Adrenal gland (tissue), 12 donors: ENCODE data around the gene TMEM163. TPM values are rescaled to one million over a fixed set of nuclear protein-coding genes. Genes with fewer than 3 reads are reported as not detected.

Source experiments
- DNase-seq, 7 donors: peaks; one replicate each; pipeline ENCODE4 v3.0.0-alpha.2; 2019 to 2020
- H3K27ac ChIP-seq, 5 donors: fragments of 200-600 bp; sonication (generic) in 4 of 5; 1 replicate in 3 of 5; 2 replicates in 2 of 5; pipeline versions ENCODE4 v1.5.1 to v1.8.0; 2016 to 2020; ENCODE audit warnings: mild to moderate bottlenecking in 1 of 5
- H3K27me3 ChIP-seq: fragments of 200-600 bp; 2 replicates; pipeline ENCODE4 v1.8.0; 2021
- H3K36me3 ChIP-seq, 2 donors: fragments of 200-600 bp; replicated peaks in 1 of 2; 1 replicate in 1 of 2; 2 replicates in 1 of 2; pipeline versions ENCODE4 v1.5.1 to v1.8.0; 2018 to 2022
- H3K4me1 ChIP-seq, 2 donors: fragments of 200-600 bp; replicated peaks in 1 of 2; 1 replicate in 1 of 2; 2 replicates in 1 of 2; pipeline versions ENCODE4 v1.5.1 to v1.8.0; 2018 to 2021
- H3K4me3 ChIP-seq, 4 donors: fragments of 200-600 bp; sonication (generic) in 3 of 4; one replicate each; pipeline ENCODE4 v1.5.1; 2016 to 2018
- H3K9me3 ChIP-seq, 3 donors: fragments of 200-600 bp; sonication (generic) in 1 of 3; replicated peaks in 1 of 3; 1 replicate in 2 of 3; 2 replicates in 1 of 3; pipeline versions ENCODE4 v1.5.1 to v1.8.0; 2016 to 2021
- CTCF ChIP-seq, 6 experiments: fragments of 450-650 bp in 4 of 6; fragments of 200-600 bp in 2 of 6; sonication (generic) in 1 of 6; IDR thresholded peaks; 1 replicate in 5 of 6; 2 replicates in 1 of 6; pipeline versions ENCODE4 v1.5.1 to v1.8.0; 2016 to 2021; ENCODE audit warnings: antibody characterized with exemption in 6 of 6, mild to moderate bottlenecking in 2 of 6, moderate library complexity in 1 of 6
- POLR2A ChIP-seq, 2 donors: fragments of 450-650 bp; IDR thresholded peaks; one replicate each; pipeline ENCODE4 v1.6.1; 2017; ENCODE audit warnings: antibody characterized with exemption in 2 of 2, mild to moderate bottlenecking in 2 of 2, moderate library complexity in 1 of 2
- WGBS, 4 donors: extraction: QIAGEN DNeasy Blood & Tissue Kit in 2 of 4; methylation state at CpG; one replicate each; pipeline versions ENCODE4 v1.1.5 to v1.1.7; 2013 to 2017; 5-methylcytosine and 5-hydroxymethylcytosine counted together
- intact Hi-C, 2 donors: fragments of 100-400 bp; cut with DNase I; formaldehyde crosslinking; loops; one replicate each; pipeline versions ENCODE4 v1.14.1 to v1.15.0; 2022 to 2023
- polyA plus RNA-seq, 3 donors: library from polyadenylated mRNA; stranded (reverse); fragments of 200-250 nt in 2 of 3; fragments of 350-450 nt in 1 of 3; fragmentation: Illumina TruSeq in 1 of 3; extraction: RNeasy Lipid Tissue Mini Kit (QIAGEN cat#74804) in 1 of 3; gene quantifications; one replicate each; pipeline ENCODE4 v1.2.3, GENCODE V29; 2013 to 2014
- total RNA-seq, 9 donors: library from RNA; depleted of rRNA in 4 of 9; stranded (reverse); fragments of >200 nt in 4 of 9; fragments of 120-200 nt in 1 of 9; fragmentation: NEBNext Ultra II Directional in 1 of 9; extraction: Animal tissue kit (Norgen Biotek cat#: 25700) in 1 of 9; gene quantifications; one replicate each; pipeline versions ENCODE4 v1.1.0 to v1.2.4, GENCODE V29; 2013 to 2023
- donor health status: healthy with polysubstance abuse.
- donor health status: Bipolar disorder and iron deficiency.
- donor health status: DM: yes; HTN: yes; CAD: no.
- donor health status: DM: no; HTN: no; CAD: no.
- donor health status: DM: no; HTN: no; CAD: no.
- donor health status: DM: yes; HTN: yes; CAD: no.

The TMEM163 gene
- total and polyA plus RNA-seq, 12 donors: 3.6 to 21.6 (median 9.5) TPM

GRCh38 chr2:134501476-134502091 is 217.2 kb downstream of the TMEM163 start:
- 86 to 97% (median 91%) methylated on average over 6 of the region's 6 CpGs for WGBS, 4 donors
- H3K27me3 ChIP-seq: no peaks in the 10 kb centered on the region
- H3K4me1 ChIP-seq: no peaks in the 10 kb centered on the region
- H3K4me3 ChIP-seq: no peak overlapping the region
- H3K36me3 ChIP-seq: no peaks in the 10 kb centered on the region
- intact Hi-C loops: no loop called here
- DNase-seq: no peak
- no peak for TF ChIP-seq CTCF (IDR thresholded peaks at IDR 0.05)
- TF ChIP-seq POLR2A (IDR thresholded peaks at IDR 0.05): no peak
- H3K9me3 ChIP-seq: no peaks in the 10 kb centered on the region
- H3K27ac ChIP-seq: no peak overlapping the region

DNA sequence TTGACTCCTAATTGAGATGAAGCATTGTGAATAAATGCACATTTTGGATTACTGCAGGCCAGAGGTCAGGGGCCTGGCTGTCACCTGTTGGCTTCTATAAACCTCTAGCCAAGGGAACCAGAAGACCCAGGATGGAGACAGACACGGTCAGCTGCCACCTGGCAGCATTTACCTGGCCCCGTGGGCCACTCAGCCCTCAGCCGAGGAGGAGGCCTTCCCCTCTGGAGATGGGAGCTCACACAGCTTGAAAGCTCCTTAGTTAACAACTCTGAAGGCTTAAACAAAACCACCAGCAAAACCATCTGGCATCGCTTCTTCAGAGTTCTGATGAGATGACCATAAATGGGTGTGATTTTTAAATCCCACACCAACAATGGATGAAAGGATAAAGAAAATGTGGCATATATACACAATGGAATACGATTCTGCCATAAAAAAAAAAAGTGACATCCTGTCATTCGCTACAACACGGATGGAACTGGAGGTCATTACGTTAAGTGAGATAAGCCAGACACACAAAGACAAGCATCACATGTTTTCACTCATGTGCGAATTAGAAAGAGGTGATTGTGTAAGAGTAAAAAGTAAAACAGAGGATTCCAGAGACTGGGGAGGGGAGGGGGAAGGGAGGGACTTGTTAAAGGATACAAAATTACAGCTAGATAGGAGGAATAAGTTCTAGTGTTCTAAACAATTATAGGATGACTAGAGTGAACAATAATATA is 218.4 kb downstream of the TMEM163 start:
- Histone ChIP-seq H3K4me3 (no peak overlapping the region), H3K9me3 (no peaks in the 10 kb centered on the region), H3K27me3 (no peaks in the 10 kb centered on the region), H3K36me3 (no peaks in the 10 kb centered on the region), H3K4me1 (no peaks in the 10 kb centered on the region), H3K27ac (no peak overlapping the region)
- no peak for DNase-seq
- 72 to 77% (median 76%) methylated on average over 8 to 9 of the region's 9 CpGs for WGBS, 4 donors
- no peak for TF ChIP-seq CTCF (IDR thresholded peaks at IDR 0.05)
- no peak for TF ChIP-seq POLR2A (IDR thresholded peaks at IDR 0.05)
- intact Hi-C loops: no loop called here

DNA sequence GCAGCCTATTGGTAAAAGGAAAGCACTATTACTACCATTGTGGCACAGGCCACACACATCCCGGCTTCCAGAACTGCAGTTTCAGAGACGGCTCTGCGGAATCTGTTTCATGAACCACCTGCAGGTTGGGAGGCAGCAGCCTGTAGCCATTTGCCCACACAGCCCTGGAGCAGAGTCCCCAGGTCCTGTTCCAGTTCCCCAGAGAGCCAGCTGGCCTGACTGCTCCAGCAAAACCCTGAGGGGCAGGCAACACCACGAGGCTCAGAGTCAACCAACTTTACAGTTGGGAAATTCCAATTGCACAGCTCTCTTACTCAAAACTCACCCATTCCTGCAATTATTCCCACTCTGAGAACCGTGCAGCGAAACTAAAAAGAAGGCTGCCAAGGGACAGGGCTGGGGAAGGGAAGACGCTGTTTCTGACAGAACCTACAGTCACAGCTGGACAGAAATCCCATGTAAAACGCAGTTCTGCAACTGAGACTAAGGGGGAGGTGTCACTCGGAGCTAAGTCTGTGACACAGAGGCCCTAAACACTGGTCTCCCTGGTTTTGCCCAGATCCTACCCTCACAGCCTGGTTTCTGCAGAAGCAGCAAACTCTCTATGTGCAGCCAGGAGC is 219.4 kb downstream of the TMEM163 start:
- Histone ChIP-seq H3K27ac (no peak overlapping the region), H3K36me3 (no peaks in the 10 kb centered on the region), H3K9me3 (no peaks in the 10 kb centered on the region), H3K27me3 (no peaks in the 10 kb centered on the region), H3K4me3 (no peak overlapping the region), H3K4me1 (no peaks in the 10 kb centered on the region)
- intact Hi-C loops: no loop called here
- WGBS, 4 donors: 65 to 87% (median 74%) methylated on average over 8 to 9 of the region's 9 CpGs
- DNase-seq: no peak
- no peak for TF ChIP-seq CTCF (IDR thresholded peaks at IDR 0.05)
- TF ChIP-seq POLR2A (IDR thresholded peaks at IDR 0.05): no peak

GRCh38 chr2:134498654-134499053 is 220.1 kb downstream of the TMEM163 start:
- no peak for DNase-seq
- Histone ChIP-seq H3K4me3 (no peak overlapping the region), H3K27ac (no peak overlapping the region), H3K4me1 (no peaks in the 10 kb centered on the region), H3K36me3 (no peaks in the 10 kb centered on the region), H3K27me3 (no peaks in the 10 kb centered on the region), H3K9me3 (no peaks in the 10 kb centered on the region)
- TF ChIP-seq POLR2A (IDR thresholded peaks at IDR 0.05) (no peak), CTCF (IDR thresholded peaks at IDR 0.05) (no peak)
- WGBS, 4 donors: 76 to 91% (median 82%) methylated on average over 7 of the region's 7 CpGs
- intact Hi-C loops: no loop called here
